GM21786 (cell line): ENCODE data around the gene SIM1.

Experiments
- ATAC-seq: cut with Tn5 transposase; IDR thresholded peaks from one replicate; pipeline ENCODE4 v1.9.1; 2021; ENCODE audit not compliant: unreplicated experiment

Gene SIM1

GRCh38 chr6:100470422-100471120 lies 5.8 kb upstream of the SIM1 start:
- ATAC-seq, result no peak

GRCh38 chr6:100469101-100469859 lies 4.6 kb upstream of the SIM1 start:
- no peak for ATAC-seq

GRCh38 chr6:100468016-100468622 lies 3.4 kb upstream of the SIM1 start:
- no peak for ATAC-seq

- no peak for ATAC-seq
These were observed 2.7 kb upstream of the SIM1 start for GRCh38 chr6:100467129-100468015.

- no peak for ATAC-seq
These were observed 1.8 kb upstream of the SIM1 start for GRCh38 chr6:100466410-100467128.

GRCh38 chr6:100465701-100466409 lies 1.1 kb upstream of the SIM1 start:
- no peak for ATAC-seq

GRCh38 chr6:100464162-100464851 lies 414 bp downstream of the SIM1 start:
- no peak for ATAC-seq

- ATAC-seq, result no peak
These were observed 1.0 kb downstream of the SIM1 start for GRCh38 chr6:100463630-100464161.

GRCh38 chr6:100462706-100463629 lies 1.8 kb downstream of the SIM1 start:
- ATAC-seq, result no peak

GRCh38 chr6:100461917-100462705 lies 2.6 kb downstream of the SIM1 start:
- no peak for ATAC-seq

- ATAC-seq, result no peak
These were observed 3.3 kb downstream of the SIM1 start for GRCh38 chr6:100461278-100461916.

GRCh38 chr6:100460650-100461204 lies 4.0 kb downstream of the SIM1 start:
- no peak for ATAC-seq

- ATAC-seq, result no peak
These were observed 5.0 kb downstream of the SIM1 start for GRCh38 chr6:100459592-100460184.

GRCh38 chr6:100458841-100459591 lies 5.7 kb downstream of the SIM1 start:
- ATAC-seq, result no peak

- no peak for ATAC-seq
These were observed 7.3 kb downstream of the SIM1 start for GRCh38 chr6:100457311-100457990.
